Daoy (cell line): ENCODE data around the gene KIAA1958. TPM values are rescaled to one million over a fixed set of nuclear protein-coding genes. Genes with fewer than 3 reads are reported as not detected.
"Not testable (repeated sequence)": the region's sequence is repeated elsewhere in the genome, so short reads cannot be mapped to it uniquely, and the experiment has no call there.

ENCODE experiments used
- DNase-seq: peaks from one replicate; pipeline ENCODE4 v3.0.0-alpha.2; 2015; ENCODE audit warnings: low read depth
- total RNA-seq: library from RNA; depleted of rRNA; stranded (reverse); fragments of >200 nt; shearing (Covaris generic); gene quantifications from 2 replicates; pipeline ENCODE4 v1.2.3, GENCODE V29; 2014

Gene KIAA1958
- total RNA-seq, 1 experiment from 2014 or later, result 4.4 TPM

DNA sequence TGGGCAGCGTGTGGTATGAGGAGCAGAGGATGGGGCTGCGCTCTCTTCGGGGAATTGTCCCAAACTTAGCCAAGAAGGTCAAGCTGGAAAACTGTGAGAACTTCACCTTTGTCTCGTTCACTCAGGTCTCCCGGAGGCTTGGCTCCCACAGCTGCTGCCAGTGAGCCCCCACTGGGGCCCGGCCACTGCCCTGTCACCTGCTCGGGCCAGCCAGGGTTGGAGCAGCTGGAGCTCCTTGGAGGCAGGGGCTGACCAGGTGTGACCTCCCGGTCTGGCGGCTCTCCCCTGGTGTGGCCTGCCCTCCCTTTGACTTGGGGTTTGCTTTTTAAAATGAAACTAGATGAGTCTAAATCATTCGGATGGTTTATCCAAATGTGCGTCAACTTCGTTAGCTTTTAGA lies 173.3 kb downstream of the KIAA1958 start:
- no peak for DNase-seq

DNA sequence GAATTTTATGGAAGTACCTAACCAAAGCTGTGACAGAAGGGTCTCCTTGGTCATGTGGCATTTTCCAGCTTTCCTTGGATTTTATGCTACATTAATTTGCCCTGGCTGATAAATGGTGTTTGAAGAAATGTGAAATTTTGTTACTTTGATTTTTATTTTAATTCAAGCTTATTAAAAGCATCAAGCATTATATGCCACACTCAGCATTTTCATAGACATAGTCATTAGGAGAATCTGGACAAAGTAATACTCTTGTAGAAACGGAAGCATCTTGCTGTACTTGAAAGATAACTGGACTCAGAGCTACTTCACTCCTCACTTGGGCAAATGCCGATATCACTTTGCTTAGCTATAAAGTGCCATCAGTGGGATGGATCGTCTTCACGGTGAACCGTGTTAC lies 177.1 kb downstream of the KIAA1958 start:
- DNase-seq, result no peak

DNA sequence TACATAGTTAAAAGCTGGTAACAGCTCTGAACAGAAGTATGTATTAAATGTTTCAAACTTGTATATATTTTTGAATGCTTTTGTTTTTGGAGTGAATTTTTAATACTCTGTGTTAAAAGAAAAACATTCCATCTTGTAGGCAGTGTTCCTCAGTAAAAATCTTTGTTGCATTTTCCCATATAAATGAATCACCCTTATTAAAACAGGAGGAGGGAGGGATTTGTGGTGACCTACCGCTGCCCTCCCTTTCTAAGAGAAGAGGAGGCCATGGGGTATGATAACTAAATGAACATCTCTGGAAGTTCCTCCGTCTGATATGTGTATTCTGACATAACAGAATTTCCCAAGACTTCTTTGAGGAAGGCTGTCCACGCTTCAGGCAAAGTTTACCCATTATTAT lies 177.9 kb downstream of the KIAA1958 start:
- DNase-seq, result no peak

DNA sequence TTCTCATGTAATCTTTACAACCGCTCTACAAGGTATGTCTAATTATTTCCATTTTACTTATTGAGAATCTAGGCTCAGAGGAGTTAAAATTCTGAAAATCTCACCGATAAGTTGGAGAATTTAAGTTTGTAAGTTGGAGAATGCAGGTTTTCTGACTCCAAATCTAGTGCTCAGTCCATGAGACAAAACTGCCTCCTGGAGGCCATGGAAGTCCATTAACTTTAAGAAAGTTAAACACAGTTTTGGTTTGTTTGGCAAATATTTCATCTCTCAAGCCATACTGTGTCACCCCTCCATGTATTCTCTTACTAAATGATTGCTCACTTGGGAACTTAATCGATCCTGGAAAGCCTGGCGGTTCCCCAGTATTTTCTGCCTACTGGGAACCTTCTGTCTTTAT lies 178.7 kb downstream of the KIAA1958 start:
- no peak for DNase-seq

DNA sequence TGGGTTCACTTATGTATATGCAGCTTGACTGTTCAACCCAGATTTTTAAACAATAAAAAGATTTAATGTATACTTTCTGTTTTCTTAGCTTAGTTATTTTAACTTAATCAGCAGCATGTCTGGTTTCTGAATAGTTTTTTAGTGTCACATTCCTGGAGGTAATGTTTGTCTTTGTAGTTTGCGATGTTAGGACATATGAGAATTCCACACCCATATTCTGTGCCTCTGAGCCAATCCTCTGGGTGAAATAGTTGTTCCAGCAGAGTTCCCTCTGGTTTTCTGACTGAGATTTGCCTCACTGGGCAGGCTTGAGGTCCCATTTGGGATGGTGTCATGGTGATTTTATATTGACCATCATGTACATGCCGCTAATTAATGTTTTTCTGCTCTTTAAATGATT lies 182.7 kb downstream of the KIAA1958 start:
- no peak for DNase-seq

DNA sequence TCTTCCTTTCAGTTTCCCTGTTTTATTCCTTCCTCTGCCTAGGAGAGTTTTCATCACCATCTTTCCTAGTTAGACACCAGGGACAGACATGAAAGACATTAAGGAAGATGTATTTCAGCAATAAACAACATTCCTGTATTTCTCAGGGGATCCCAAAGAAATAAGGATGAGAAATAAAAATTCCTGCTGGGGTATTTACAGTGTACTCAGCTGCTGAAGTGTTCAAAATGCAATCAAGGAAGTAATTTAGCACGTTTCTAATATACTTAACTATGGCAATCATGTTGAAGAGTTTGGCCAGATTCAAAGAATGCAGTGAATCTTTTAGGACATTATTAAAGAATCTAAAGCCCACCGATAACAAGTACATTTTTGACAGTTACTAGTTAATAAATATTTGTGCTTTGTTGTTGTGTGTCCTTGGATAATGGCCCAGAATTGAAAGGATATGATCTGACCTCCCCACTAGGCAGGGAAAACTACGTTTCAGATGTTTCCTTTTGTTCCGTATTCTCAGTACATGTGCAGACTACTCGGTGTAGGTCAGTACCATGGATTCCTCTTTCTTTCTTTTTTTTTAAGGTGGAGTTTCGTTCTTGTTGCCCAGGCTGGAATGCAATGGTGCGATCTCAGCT lies 184.5 kb downstream of the KIAA1958 start:
- no peak for DNase-seq

DNA sequence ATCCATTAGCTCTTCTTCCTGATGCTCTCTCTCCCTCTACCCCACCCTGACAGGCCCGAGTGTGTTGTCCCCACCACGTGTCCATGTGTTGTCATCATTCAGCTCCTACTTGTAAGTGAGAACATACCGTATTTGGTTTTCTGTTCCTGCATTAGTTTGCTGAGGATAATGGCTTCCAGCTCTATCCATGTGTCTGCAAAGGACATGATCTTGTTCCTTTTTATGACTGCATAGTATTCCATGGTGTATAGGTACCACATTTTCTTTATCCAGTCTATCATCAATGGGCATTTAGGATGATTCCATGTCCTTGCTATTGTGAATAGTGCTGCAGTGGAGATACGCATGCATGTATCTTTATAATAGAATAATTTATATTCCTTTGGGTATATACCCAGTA lies 186.6 kb downstream of the KIAA1958 start:
- not testable (repeated sequence) for DNase-seq

DNA sequence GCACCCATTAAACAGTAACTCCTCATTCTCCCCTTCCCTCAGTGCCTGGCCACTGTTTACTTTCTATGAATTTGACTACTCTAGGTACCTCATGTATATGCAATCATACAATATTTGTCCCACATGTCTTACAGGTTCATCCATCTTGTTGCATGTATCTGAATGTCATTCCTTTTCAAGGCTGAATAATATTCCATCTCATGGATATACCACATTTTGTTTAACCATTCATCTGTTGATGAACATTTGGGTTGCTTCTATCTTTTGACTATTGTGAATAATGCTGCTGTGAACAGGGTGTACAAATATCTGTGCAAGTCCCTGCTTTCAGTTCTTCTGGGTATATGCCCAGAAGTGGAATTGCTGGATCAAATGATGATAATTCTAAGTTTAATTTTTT lies 190.4 kb downstream of the KIAA1958 start:
- no peak for DNase-seq

DNA sequence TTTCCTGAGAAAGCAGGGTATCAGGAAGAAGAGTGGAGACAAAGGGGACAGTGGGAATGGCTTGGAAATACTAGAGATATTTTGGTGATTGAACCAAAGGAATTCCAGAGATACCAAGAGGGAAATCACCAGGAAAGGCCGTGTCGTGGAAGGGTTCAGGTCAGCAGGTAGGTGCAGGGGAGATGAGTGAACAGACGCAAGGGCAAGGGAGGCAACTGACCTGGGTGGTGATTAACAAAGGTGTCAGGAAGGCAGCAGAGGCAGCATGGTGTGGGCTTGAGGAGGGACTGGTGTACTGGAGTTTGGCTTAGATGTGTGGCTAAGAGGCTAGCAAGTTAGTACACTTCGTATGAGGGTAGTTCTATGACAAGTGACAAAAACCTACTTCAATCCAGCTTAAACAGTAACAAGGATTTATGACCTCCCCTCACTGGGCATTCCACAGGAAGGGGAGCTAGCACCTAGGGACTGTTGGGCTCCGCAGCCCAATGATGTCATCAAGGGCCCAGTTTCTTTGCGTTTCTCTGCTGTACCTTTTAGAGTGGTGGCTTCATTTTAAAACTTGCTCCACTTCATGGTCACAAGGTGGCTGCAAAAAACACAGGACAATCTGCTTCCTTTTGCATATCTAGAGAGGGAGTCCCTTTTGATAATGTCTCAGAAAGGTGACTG lies 194.2 kb downstream of the KIAA1958 start:
- DNase-seq, result no peak

DNA sequence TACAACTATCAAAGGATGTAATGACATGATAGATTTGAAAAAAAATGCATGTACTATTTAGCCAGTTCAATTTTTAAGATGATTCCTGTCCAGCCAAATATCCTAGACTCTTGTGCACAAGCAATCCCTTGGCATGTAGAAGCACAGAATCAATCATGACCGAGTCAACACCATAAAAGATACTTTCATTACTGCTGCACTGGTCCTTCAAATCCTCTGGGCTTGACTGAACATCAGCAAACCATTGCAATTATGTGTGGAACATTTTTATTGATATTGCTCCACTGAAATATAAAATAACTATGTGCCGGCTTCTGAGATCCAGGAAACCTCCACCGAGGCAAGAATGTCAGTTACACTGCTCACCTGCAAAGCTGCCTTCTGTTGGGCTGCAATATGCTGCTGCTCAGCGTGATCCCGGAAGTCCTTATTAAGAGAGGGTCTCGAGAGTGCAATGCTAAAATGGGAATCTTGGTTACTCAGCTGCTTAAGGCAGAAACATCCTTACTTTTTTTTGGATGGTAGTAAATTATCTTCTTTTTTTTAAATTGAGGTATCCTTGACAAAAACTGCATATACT lies 202.6 kb downstream of the KIAA1958 start:
- DNase-seq, result no peak

DNA sequence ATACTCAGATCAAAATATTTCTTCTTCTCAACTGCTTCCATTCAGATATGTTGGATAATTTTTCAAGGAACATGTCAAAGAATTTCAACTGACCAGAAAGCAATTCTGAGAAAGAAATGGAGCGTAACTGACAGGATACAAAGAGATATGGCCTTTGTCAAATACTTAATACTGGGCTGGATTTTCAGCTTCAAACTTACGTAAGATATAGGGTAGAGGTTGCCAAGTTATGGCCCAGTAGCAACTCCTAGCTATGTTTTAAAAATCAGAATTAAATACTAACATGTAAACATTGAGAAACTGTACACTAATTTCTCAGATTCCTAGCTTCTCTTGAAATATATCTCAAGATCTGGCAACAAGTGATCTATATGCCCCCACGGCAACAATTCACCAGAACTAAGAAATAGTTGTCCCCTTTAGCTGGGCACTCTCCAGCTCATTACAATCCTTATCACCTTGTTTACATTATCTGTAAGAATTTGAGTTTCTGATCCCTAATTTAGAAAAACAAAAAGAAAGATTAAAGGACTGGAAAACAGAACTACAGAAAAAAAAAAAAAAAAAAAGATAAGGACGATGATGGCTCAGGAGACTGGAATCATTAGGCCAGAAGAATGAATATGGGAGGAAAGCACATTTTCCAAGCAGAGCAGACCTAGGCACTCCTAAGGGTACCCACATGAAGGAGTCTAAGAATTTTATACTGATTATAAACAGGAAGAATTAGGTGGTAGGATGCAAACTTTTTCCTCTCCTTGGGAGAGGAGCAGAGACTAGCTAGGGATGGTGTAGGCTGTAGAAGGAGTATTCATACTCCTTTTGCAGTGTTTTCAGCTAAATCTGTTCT lies 208.3 kb downstream of the KIAA1958 start:
- DNase-seq, result no peak

DNA sequence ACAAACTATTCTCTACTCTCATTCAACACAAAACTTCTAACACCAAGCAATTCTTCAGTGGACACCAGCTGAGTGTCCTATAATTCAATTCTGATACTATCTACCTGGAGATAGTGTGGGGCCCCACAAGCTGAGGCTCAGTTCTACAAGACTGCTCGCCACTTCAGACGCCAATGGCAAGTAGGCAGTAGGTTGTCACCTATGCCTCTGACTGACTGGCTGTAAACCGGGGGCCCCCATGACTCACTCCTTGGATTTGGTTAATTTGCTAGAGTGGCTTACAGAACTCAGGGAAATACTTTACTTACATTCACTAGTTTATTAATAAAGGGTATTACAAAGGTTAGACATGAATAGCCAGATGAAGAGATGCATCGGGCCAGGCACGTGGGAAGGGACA lies 209.8 kb downstream of the KIAA1958 start:
- no peak for DNase-seq

DNA sequence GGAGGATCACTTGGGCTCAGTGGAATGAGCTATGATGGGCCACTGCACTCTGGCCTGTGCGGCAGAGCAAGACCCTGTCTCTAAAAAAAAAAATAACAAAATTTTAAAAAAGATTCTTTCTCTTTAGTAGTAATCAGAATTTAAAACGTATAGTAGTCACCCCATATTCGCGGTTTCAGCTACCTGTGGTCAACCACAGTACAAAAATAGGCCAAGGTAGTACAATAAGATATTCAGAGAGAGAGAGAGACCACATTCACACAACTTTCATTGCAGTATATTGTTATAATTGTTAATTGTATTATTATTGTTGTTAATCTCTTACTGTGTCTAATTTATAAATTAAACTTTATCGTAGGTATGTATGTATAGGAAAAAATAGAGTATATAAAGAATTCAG lies 212.6 kb downstream of the KIAA1958 start:
- no peak for DNase-seq

DNA sequence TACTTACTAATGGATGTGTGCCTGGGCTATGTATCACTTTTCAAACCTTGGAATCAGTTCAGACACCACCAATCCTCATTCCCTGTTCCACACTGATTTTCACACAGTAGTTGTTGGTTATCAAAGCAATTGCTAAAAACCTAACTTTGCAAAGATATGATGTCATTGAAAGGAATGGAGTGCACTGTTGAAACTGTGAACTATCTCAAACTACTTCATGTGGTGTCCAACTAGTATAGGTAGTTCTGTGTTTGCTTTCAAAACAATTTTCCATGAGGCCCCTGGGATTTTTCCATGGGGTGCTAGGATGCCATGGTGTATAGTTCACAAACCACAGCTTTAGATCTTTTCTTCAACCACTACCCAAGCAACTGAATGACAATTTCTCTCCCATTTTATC lies 213.5 kb downstream of the KIAA1958 start:
- DNase-seq, result no peak

DNA sequence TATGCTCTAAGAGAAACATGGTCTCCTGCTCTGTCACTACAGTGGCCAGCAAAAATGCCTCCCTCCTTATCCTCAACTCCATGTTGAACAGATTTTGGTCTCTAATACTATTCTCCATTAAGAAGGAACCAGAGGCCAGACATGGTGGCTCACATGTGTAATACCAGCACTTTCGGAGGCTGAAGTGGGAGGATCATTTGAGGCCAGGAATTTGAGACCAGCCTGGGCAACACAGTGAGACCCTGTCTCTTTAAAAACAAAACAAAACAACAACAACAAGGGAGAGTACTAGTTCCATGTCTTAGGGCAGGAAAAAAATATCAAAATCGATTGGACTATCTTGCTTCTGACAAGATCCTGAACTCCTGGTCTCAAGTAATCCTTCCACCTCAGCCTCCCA lies 216.7 kb downstream of the KIAA1958 start:
- DNase-seq, result no peak

DNA sequence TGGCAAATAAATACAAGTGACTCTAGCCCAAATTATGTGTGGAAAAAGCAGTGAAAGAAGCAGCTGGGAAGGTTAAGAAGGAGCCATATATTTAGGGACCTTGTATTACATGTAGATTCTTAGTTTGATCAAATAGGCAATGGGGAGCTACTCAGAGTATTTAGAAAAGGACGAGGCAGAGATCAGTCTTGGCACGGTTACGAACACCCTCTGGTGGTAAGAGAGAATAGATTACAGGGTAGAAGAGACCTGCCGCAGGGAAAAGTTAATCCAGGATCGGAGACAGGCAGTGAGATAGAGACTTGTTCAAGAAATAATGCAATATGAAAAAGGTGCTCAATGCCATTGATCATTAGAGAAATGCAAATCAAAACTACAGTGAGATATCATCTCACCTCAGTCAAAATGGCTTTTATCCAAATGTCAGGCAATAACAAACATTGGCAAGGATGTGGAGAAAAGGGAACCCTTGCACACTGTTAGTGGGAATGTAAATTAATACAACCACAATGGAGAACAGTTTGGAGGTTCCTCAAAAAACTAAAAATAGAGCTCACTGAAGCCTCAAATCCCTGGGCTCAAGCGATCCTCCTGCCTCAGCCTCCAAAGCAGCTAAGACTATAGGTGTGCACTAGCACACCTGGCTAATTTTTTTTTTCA lies 219.3 kb downstream of the KIAA1958 start:
- no peak for DNase-seq

DNA sequence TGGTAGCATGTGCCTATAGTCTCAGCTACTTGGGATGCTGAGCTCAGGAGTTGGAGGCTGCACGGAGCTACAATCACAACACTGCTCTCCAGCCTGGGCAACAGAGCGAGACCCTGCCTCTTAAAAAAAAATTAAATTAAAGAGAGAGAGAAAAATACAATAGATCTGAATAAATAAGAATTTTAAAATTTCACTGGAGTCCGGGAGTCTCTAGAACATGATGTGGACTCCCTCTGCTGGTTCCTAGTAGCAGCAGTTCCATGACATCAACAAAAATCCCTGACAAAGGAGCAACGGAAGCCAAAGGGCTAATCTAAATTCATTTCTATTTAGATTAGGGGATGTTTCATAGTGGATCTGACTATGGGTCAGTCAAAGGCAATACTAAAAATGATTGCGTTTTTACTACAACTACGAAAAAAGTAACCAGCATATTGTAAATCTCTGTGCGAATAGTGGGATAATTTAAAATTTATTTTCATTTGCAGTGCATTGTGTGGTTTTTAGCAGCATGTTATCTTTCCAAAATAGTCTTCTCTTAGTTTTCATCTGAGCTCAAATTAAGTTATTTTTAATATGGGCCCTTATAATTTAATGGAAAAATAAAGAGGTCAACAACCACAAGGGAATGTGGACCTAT lies 224.5 kb downstream of the KIAA1958 start:
- DNase-seq, result peak; percentile 32

DNA sequence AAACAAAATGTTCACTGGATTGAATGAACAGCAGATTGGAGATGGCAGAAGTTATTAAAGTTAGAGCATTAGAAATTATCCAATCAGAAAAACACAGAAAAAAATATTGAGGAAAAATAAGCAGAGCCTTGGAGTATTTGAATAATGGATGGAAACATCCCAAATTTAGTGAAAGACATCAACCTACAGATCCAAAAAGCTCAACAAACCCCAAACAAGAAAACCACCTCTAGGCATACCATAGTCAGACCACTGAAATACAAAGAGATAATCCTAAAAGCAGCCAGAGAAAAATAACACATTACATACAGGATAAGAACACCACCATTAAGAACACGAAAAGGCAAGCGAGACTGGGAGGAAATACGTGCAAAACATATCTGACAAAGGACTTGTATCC lies 226.1 kb downstream of the KIAA1958 start:
- no peak for DNase-seq

DNA sequence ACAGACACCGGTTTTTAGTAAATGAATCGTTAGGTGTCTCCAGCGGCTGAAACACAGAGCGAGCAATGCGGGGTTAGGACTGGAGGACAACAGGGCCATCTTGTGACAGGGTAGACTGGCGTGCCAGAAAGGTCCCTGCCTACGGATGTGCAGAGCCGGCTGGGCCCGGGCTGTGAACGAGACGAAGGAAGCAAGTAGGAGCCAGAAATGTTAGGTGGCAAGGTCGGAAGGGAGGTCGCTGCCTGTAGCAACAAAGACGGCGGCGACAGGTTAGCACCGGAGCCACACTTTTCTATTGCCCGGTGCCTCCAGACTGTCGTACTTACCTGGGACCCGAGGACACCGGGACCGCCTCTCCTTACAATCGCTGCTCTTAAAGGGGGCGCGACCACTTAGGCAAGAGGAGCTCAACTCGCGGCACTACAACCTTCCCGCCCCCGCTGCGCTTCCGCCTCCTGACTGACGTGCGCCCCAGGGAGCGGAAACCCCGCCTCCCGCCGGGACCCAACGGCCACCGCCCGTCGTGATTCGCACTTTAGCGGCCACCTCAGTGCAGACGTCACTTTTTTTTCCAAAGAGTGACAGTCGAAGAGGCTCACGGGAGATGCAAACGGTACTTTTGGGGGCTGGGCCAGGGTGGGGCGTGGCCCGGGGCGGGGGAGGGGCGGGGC lies 231.2 kb downstream of the KIAA1958 start, which contains the start of gene INIP:
Gene INIP, minus strand, starts transcription at position 457 of the 671 bp plus-strand sequence. CDS start 1,632 bp downstream, outside the sequence.
- DNase-seq, result peak; percentile 99
